Thymus (tissue), 11 donors: ENCODE results near the gene FOXN1. TPM values are rescaled to one million over a fixed set of nuclear protein-coding genes. Genes with fewer than 3 reads are reported as not detected.

ENCODE experiments used
- DNase-seq, 9 donors: peaks; one replicate each; pipeline ENCODE4 v3.0.0-alpha.2; 2013; ENCODE audit warnings: low spot score in 9 of 9, low read depth in 6 of 9, missing footprints in 1 of 9
- H3K27ac ChIP-seq, 2 donors: one replicate each; pipeline ENCODE4 v1.5.1; 2013; ENCODE audit warnings: control low read depth in 1 of 2, low read depth in 1 of 2, low read length in 1 of 2, mild to moderate bottlenecking in 1 of 2, moderate library complexity in 1 of 2
- H3K27me3 ChIP-seq, 2 donors: one replicate each; pipeline ENCODE4 v1.5.1; 2013; ENCODE audit warnings: low read length in 1 of 2; ENCODE audit not compliant: control insufficient read depth in 2 of 2, insufficient read depth in 1 of 2
- H3K36me3 ChIP-seq, 2 donors: one replicate each; pipeline ENCODE4 v1.5.1; 2013; ENCODE audit warnings: low read length in 1 of 2, mild to moderate bottlenecking in 1 of 2, moderate library complexity in 1 of 2; ENCODE audit not compliant: control insufficient read depth in 2 of 2, insufficient read depth in 2 of 2
- H3K4me1 ChIP-seq, 2 donors: one replicate each; pipeline ENCODE4 v1.5.1; 2013; ENCODE audit warnings: low read length in 2 of 2; ENCODE audit not compliant: control insufficient read depth in 2 of 2, insufficient read depth in 2 of 2
- H3K4me3 ChIP-seq, 2 donors: one replicate each; pipeline ENCODE4 v1.5.1; 2013; ENCODE audit warnings: low read length in 2 of 2, control low read depth in 1 of 2, mild to moderate bottlenecking in 1 of 2
- H3K9me3 ChIP-seq, 2 donors: one replicate each; pipeline ENCODE4 v1.5.1; 2013; ENCODE audit warnings: low read length in 1 of 2, mild to moderate bottlenecking in 1 of 2; ENCODE audit not compliant: control insufficient read depth in 2 of 2, insufficient read depth in 1 of 2
- WGBS: extraction: QIAGEN DNeasy Blood & Tissue Kit; methylation state at CpG from one replicate; pipeline ENCODE4 v1.1.7; 2013; 5-methylcytosine and 5-hydroxymethylcytosine counted together
- polyA plus RNA-seq: library from polyadenylated mRNA; stranded (reverse); fragments of 200-250 nt; gene quantifications from one replicate; pipeline ENCODE4 v1.2.3, GENCODE V29; 2013
- total RNA-seq: library from RNA; stranded (reverse); fragments of 120-200 nt; gene quantifications from one replicate; pipeline ENCODE4 v1.2.4, GENCODE V29; 2013
- donor health status: healthy.

Gene FOXN1
- total and polyA plus RNA-seq, 2 donors, result 5.4 to 6.5 TPM

GRCh38 chr17:28506763-28507487, 777 bp downstream of the FOXN1 start:
- H3K4me1 ChIP-seq, result no peaks in the 10 kb centered on the region
- peak overlapping the region in 1 of 2 donors; percentile 55 for H3K27ac ChIP-seq
- WGBS, result 94% methylated on average over 14 of the region's 14 CpGs
- DNase-seq, result no peak
- H3K36me3 ChIP-seq, result no peaks in the 10 kb centered on the region
- H3K27me3 ChIP-seq, result peaks cover 0 to 40% of the 10 kb centered on the region in 2 donors
- H3K4me3 ChIP-seq, result peak overlapping the region in 1 of 2 donors; percentile 32
- no peaks in the 10 kb centered on the region for H3K9me3 ChIP-seq

DNA sequence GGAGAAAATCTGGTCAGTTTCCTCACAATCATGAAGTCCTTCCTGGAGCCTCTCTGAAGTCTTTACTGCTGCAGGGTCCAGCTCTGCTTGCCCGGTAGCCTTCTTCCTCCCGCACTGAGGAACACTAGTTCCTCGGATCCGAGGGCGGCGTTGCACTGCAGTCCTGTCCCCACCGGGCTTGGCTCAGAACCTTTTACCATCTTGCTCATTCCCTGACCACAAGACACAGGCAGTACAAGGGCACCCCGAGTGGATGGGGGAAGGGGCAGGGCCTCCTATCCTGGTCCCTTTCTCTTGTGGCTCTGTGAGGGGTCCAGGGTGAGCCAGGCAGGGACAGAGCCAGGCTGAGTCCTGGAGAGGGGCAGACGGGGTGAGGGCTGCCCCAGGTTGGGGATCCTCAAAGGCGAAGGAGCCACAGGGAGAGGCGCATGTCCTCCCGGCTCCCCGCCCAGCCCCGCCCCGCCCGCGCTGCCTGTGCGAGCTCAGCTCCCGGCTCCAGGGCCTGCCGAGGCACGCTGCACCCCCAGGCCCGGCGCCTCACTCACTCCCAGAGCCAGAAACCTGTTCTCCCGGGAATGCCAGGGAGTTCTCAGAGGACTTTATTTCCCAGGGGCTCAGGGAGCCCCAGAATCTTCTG, 1.5 kb downstream of the FOXN1 start:
- Histone ChIP-seq H3K4me3 (peak overlapping the region in 1 of 2 donors; percentile 32), H3K4me1 (no peaks in the 10 kb centered on the region), H3K36me3 (no peaks in the 10 kb centered on the region), H3K27ac (no peak overlapping the region), H3K9me3 (no peaks in the 10 kb centered on the region), H3K27me3 (peaks cover 0 to 42% of the 10 kb centered on the region in 2 donors)
- 78% methylated on average over 24 of the region's 24 CpGs for WGBS
- DNase-seq, result no peak

GRCh38 chr17:28508211-28508724, 2.1 kb downstream of the FOXN1 start:
- Histone ChIP-seq H3K27ac (peak overlapping the region in 1 of 2 donors; percentile 6), H3K4me3 (peak overlapping the region in 1 of 2 donors; percentile 8)

GRCh38 chr17:28509789-28510188, 3.6 kb downstream of the FOXN1 start:
- Histone ChIP-seq H3K4me3 (no peak overlapping the region), H3K9me3 (no peaks in the 10 kb centered on the region), H3K4me1 (no peaks in the 10 kb centered on the region), H3K27me3 (peaks cover 0 to 56% of the 10 kb centered on the region in 2 donors), H3K27ac (no peak overlapping the region), H3K36me3 (no peaks in the 10 kb centered on the region)
- no peak for DNase-seq
- 61% methylated on average over 7 of the region's 7 CpGs for WGBS

More at GRCh38 chr17:28508211-28508724, 2.1 kb downstream of the FOXN1 start:
- WGBS, result 81% methylated on average over 11 of the region's 11 CpGs
- Histone ChIP-seq H3K36me3 (no peaks in the 10 kb centered on the region), H3K27me3 (peaks cover 0 to 42% of the 10 kb centered on the region in 2 donors), H3K9me3 (no peaks in the 10 kb centered on the region), H3K4me1 (no peaks in the 10 kb centered on the region)
- DNase-seq, result no peak

- DNase-seq, result no peak
- no peaks in the 10 kb centered on the region for H3K36me3 ChIP-seq
- no peaks in the 10 kb centered on the region for H3K4me1 ChIP-seq
- H3K27ac ChIP-seq, result no peak overlapping the region
- 91% methylated on average over 3 of the region's 3 CpGs for WGBS
- H3K27me3 ChIP-seq, result peaks cover 0 to 49% of the 10 kb centered on the region in 2 donors
- H3K4me3 ChIP-seq, result no peak overlapping the region
- no peaks in the 10 kb centered on the region for H3K9me3 ChIP-seq
These were observed 5.8 kb downstream of the FOXN1 start for GRCh38 chr17:28511858-28512461.

DNA sequence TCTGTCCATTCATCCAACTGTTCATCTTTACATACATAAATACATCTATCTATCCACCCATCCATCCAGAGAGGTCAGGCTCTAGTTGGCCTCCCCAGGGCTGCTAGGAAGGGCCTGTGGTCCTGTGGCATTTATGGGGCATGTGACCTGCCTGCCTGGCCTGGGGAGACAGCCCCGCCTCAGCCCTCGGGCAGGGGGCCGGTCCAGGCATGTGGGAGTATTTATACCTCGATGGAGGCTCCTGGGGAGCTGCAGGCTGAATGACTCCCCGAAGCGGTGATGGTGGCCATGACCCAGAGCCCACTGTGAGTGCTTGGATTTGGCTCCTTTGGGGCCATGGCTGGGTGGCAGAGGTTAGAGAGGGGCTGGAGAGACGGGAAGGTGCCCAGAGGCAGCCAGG, 7.3 kb downstream of the FOXN1 start:
- Histone ChIP-seq H3K9me3 (no peaks in the 10 kb centered on the region), H3K36me3 (no peaks in the 10 kb centered on the region), H3K27ac (no peak overlapping the region), H3K4me1 (peaks cover 0 to 4% of the 10 kb centered on the region in 2 donors), H3K4me3 (no peak overlapping the region), H3K27me3 (peaks cover 0 to 34% of the 10 kb centered on the region in 2 donors)
- no peak for DNase-seq
- 88% methylated on average over 7 of the region's 7 CpGs for WGBS

DNA sequence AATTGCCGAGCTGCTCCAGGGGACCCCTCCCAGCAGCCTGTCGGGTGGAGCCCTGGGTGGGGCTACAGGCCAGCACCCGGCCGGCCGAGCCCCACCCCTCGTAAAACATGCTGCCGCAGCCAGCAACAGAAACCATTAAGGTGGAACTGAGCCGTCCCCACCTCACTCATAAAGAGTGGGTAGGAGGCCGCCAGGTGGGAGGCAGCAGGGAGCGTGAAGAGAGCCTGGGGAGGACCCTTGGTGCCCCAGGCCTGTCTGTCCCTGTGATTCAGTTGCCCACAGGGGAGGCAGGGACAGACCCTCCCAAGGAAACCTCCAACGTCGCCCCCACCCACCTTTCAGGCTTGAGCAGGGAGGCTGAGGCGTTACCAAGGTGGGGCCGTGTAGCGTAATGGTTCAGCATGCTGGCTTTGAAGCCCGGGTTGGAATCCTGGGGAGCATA, 8.4 kb downstream of the FOXN1 start:
- Histone ChIP-seq H3K4me3 (no peak overlapping the region), H3K36me3 (no peaks in the 10 kb centered on the region), H3K9me3 (no peaks in the 10 kb centered on the region), H3K4me1 (peaks cover 6 to 15% of the 10 kb centered on the region in 2 donors), H3K27me3 (peaks cover 0 to 27% of the 10 kb centered on the region in 2 donors), H3K27ac (no peak overlapping the region)
- WGBS, result 88% methylated on average over 16 of the region's 16 CpGs
- no peak for DNase-seq

GRCh38 chr17:28515518-28515917, 9.4 kb downstream of the FOXN1 start:
- Histone ChIP-seq H3K36me3 (peaks cover 0 to 2% of the 10 kb centered on the region in 2 donors), H3K4me3 (no peak overlapping the region), H3K4me1 (peaks cover 7 to 24% of the 10 kb centered on the region in 2 donors), H3K27me3 (peaks cover 0 to 22% of the 10 kb centered on the region in 2 donors), H3K9me3 (no peaks in the 10 kb centered on the region), H3K27ac (no peak overlapping the region)
- 98% methylated on average over 1 of the region's 1 CpG for WGBS
- DNase-seq, result no peak

DNA sequence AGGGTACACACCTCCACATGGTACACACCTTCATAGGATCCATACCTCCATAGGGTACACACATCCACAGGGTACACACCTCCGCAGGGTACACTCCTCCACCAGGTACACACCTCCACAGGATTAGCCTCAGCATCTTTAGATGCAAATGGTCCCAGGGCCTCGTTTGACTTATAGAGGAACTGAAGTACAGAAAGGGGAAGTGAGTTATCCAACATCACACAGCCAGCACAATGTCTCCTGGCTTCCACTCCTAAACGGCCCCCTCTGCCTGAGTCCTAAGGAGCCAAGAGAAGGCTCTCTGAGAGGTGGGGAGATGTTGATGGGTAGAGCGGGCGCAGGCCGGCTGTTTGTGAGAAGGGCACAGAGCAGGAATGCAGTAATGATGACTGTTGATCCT, 12.0 kb downstream of the FOXN1 start:
- Histone ChIP-seq H3K27ac (no peak overlapping the region), H3K9me3 (no peaks in the 10 kb centered on the region), H3K27me3 (peaks cover 0 to 15% of the 10 kb centered on the region in 2 donors), H3K4me3 (no peak overlapping the region), H3K36me3 (peaks cover 0 to 2% of the 10 kb centered on the region in 2 donors), H3K4me1 (peaks cover 7 to 33% of the 10 kb centered on the region in 2 donors)
- WGBS, result 55% methylated on average over 6 of the region's 6 CpGs
- no peak for DNase-seq
